Heart left ventricle (tissue), 13 donors: ENCODE measurements around the gene FIG4.

ENCODE experiments used
- POLR2A ChIP-seq, 2 donors: fragments of 450-650 bp; IDR thresholded peaks; one replicate each; pipeline ENCODE4 v1.6.1; 2017; ENCODE audit warnings: antibody characterized with exemption in 2 of 2, mild to moderate bottlenecking in 2 of 2, moderate library complexity in 2 of 2
- TF ChIP-seq, protein P1 (sequence below), 12 donors: fragments of 200-600 bp; sonication (generic) in 4 of 12; IDR thresholded peaks; one replicate each; pipeline versions ENCODE4 v1.5.0 to v1.8.0; 2018 to 2022; ENCODE audit warnings: antibody characterized with exemption in 12 of 12, mild to moderate bottlenecking in 5 of 12
- donor health status: ischemic (EF 13 %, LVEDD 7.1; RV severe dilation, severe dysfunction).
- donor health status: DM: no; HTN: yes; CAD: no.
- donor health status: DM: no; HTN: no; CAD: no.
- donor health status: ischemic (EF 25% LVEDD 6.9; RV normal size, moderate dysfunction).
- donor health status: ischemic (EF 25% LVEDD 5.7; RV mildly dilated, moderate dysfunction).
- donor health status: ischemic (EF 35%, LVEDD 5.7; RV mildly dilated, moderate dysfunction).
- donor health status: nonischemic (EF 11% LVEDD 7.7; RV severe dilation, severe dysfunction).
- donor health status: DM: yes; HTN: yes; CAD: no.
- donor health status: PGD.
- donor health status: ischemic (EF 29% LVEDD 5.4; RV normal size, mild dysfunction).
- donor health status: nonischemic (EF 23%, LVEDD 6.1; RV moderate dilation, normal function).

DNA sequence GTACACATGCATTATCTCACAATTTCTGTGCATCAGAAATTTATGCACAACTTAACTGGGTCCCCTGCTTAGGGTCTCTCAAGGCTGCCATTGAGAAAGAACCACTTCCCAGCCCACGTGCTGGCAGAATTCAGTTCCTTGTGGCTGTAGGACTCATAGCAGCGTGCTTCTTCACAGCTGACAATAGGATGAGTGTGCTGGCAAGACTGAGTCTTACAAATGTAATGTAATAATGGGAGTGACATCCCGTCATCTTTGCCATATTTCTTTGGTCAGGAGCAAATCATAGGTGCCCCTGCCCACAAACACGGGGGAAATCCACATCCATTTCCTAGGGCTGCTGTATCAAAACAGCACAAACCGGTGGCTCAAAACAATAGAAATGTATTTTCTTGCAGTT is 77.4 kb downstream of the FIG4 start:
- TF ChIP-seq, protein P1, sequence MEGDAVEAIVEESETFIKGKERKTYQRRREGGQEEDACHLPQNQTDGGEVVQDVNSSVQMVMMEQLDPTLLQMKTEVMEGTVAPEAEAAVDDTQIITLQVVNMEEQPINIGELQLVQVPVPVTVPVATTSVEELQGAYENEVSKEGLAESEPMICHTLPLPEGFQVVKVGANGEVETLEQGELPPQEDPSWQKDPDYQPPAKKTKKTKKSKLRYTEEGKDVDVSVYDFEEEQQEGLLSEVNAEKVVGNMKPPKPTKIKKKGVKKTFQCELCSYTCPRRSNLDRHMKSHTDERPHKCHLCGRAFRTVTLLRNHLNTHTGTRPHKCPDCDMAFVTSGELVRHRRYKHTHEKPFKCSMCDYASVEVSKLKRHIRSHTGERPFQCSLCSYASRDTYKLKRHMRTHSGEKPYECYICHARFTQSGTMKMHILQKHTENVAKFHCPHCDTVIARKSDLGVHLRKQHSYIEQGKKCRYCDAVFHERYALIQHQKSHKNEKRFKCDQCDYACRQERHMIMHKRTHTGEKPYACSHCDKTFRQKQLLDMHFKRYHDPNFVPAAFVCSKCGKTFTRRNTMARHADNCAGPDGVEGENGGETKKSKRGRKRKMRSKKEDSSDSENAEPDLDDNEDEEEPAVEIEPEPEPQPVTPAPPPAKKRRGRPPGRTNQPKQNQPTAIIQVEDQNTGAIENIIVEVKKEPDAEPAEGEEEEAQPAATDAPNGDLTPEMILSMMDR (IDR thresholded peaks at IDR 0.05): no peak
- TF ChIP-seq POLR2A (IDR thresholded peaks at IDR 0.05): no peak
